ENCODE data around the gene CACFD1. TPM values are rescaled to one million over a fixed set of nuclear protein-coding genes. Genes with fewer than 3 reads are reported as not detected.

CACFD1 gene
- total RNA-seq, 2 donors from 2014 or later = 2.4 to 7.0 TPM

- Mint-ChIP-seq H3K4me3 (no peak overlapping the region), H3K36me3 (peaks cover 12% of the 10 kb centered on the region), H3K9me3 (peaks cover 4% of the 10 kb centered on the region), H3K27me3 (peaks cover 14 to 19% of the 10 kb centered on the region in 2 donors), H3K27ac (no peak overlapping the region), H3K4me1 (ENCODE audit: low read depth in 2 of 2) (no peaks in the 10 kb centered on the region)
- ATAC-seq = no peak
- DNase-seq (ENCODE audit: low spot score) = no peak
Observed at GRCh38 chr9:133496861-133497842, 37.4 kb downstream of the CACFD1 start.

DNA sequence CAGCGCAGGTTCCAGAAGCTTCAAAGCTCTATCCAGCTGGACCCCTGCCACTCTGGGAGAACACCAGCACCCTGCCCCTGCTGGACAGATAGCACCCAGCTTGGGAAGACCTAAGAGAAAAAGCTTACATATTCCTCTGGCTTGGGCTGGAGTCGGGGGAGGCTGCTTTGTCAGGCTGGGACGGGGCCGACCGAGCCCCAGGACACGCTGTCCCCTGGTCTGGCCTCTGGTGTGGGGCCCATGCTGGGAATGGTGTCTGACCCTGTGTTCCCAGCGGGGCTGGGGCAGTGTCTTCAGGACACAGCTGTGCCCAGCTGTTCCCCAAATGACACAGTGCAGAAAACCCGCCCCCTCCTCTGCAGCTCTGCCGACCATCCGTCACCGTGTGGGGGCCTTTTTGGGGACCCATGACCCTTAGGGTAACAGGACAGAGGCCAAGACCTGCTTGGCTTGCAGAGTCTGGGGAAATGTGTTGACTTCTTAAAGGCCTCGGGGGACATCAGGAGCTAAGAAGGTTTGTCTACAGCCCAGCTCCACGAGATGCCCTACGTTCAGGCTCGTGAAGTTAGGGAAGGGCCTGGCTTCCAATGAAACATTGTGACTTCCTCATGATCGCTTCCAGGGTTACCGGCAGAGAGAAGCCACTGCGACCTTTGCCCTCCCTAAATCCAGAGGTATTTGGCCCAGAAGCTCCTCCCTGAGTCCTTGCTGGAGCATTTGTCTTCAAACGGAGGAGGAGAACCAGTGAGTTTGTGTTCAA is 39.5 kb downstream of the CACFD1 start:
- ATAC-seq (no peak), DNase-seq (ENCODE audit: low spot score) (no peak)
- H3K36me3 Mint-ChIP-seq = peaks cover 17% of the 10 kb centered on the region
- peaks cover 20 to 25% of the 10 kb centered on the region in 2 donors for H3K27me3 Mint-ChIP-seq
- no peak overlapping the region for H3K4me3 Mint-ChIP-seq
- H3K27ac Mint-ChIP-seq = no peak overlapping the region
- no peaks in the 10 kb centered on the region for H3K4me1 Mint-ChIP-seq (ENCODE audit: low read depth in 2 of 2)
- peaks cover 9% of the 10 kb centered on the region for H3K9me3 Mint-ChIP-seq

DNA sequence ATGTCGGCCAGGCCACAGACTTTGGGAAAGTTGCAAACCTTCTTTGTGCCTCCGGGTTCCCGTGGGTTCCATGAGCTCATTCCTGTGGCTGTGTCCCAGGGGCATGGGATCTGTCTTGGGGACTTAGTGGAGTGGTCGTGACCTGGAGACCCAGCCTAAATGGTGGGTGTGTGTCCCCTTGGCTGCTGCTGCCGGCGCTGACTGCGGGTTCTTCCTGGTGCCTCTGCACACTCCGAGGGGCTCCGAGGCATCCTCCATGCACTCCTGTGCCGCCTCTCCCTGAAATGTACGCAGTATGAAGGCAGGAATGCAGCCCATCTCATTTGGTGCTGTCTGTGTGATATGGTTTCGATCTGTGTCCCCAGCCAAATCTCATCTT is 40.1 kb downstream of the CACFD1 start:
- Mint-ChIP-seq H3K27me3 (peaks cover 20 to 25% of the 10 kb centered on the region in 2 donors), H3K9me3 (peaks cover 9% of the 10 kb centered on the region), H3K4me1 (ENCODE audit: low read depth in 2 of 2) (no peaks in the 10 kb centered on the region), H3K27ac (no peak overlapping the region), H3K4me3 (no peak overlapping the region), H3K36me3 (peaks cover 17% of the 10 kb centered on the region)
- no peak for DNase-seq (ENCODE audit: low spot score)
- ATAC-seq = no peak

GRCh38 chr9:133502112-133502511 is 42.3 kb downstream of the CACFD1 start:
- peaks cover 20 to 25% of the 10 kb centered on the region in 2 donors for H3K27me3 Mint-ChIP-seq
- no peak for ATAC-seq
- H3K36me3 Mint-ChIP-seq = peaks cover 17% of the 10 kb centered on the region
- no peak for DNase-seq (ENCODE audit: low spot score)
- no peaks in the 10 kb centered on the region for H3K4me1 Mint-ChIP-seq (ENCODE audit: low read depth in 2 of 2)
- peaks cover 9% of the 10 kb centered on the region for H3K9me3 Mint-ChIP-seq
- H3K27ac Mint-ChIP-seq = no peak overlapping the region
- H3K4me3 Mint-ChIP-seq = no peak overlapping the region

- Mint-ChIP-seq H3K9me3 (peaks cover 9% of the 10 kb centered on the region), H3K27me3 (peaks cover 14 to 18% of the 10 kb centered on the region in 2 donors), H3K4me1 (ENCODE audit: low read depth in 2 of 2) (peaks cover 0 to 4% of the 10 kb centered on the region in 2 donors), H3K4me3 (no peak overlapping the region), H3K36me3 (peaks cover 17% of the 10 kb centered on the region), H3K27ac (no peak overlapping the region)
- ATAC-seq = no peak
- DNase-seq (ENCODE audit: low spot score) = no peak
Observed at GRCh38 chr9:133505186-133505830, 45.5 kb downstream of the CACFD1 start.

DNA sequence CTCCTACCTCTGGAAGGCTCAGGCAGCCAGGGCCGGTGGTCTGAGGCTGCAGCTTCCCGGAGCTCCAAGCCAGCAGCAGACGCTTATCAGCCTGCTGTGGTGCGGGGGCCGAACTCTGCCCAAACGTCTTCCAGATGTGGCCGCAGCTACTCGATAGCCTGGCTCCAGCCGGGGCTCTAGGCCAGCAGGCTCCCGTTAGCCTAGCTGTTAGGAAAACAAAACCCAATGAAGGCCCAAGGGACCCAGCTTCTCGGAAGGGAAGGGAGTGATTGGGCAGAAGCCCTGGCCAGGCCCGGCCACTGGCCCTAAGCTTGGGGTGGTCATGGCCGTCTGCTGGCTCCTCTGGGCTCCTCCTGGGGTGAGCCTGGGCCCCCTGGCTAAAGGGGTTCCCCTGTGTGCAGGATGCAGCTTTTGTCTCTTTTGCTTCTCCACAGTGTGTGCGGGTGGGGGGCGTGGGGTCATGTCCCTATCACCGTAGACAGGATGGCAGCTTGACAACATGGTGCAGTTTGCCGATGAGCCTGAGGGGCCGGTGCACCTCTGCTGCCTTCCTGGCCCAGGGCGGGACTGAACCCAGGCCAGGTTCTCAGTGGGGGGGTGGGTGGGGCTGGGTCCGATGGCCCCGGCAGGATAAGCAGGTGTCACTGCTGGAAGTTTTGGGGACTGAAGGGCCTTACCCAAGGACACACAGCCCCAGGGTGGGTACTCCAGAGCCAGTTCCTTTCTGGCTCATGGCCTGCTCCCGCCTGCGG is 46.3 kb downstream of the CACFD1 start:
- peak in 1 of 2 donors; percentile 43 for ATAC-seq
- Mint-ChIP-seq H3K4me3 (no peak overlapping the region), H3K27ac (no peak overlapping the region), H3K27me3 (peaks cover 12 to 17% of the 10 kb centered on the region in 2 donors), H3K4me1 (ENCODE audit: low read depth in 2 of 2) (peaks cover 0 to 4% of the 10 kb centered on the region in 2 donors), H3K9me3 (peaks cover 8% of the 10 kb centered on the region), H3K36me3 (peaks cover 16% of the 10 kb centered on the region)
- no peak for DNase-seq (ENCODE audit: low spot score)

DNA sequence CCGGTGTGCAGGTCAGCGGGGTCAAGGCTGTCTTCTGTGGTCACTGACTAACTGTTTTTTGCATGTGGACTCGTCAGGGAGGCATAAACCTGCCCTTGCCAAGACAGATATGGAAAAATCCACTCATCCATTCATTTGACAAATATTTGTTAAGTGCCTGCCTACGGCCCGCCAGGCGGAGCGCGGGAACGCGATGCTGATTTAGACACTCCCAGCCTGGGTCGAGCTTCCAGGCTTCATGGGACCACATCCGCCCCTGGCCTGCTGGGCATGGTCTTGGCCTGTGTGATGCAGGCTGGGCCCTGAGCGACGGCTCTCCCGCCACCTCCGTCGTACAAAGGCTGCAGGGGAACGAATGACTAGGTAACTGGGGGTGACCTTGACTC is 46.9 kb downstream of the CACFD1 start:
- ATAC-seq (no peak), DNase-seq (ENCODE audit: low spot score) (no peak)
- Mint-ChIP-seq H3K4me1 (ENCODE audit: low read depth in 2 of 2) (peaks cover 0 to 4% of the 10 kb centered on the region in 2 donors), H3K27ac (no peak overlapping the region), H3K4me3 (no peak overlapping the region), H3K27me3 (peaks cover 6 to 11% of the 10 kb centered on the region in 2 donors), H3K36me3 (peaks cover 10% of the 10 kb centered on the region), H3K9me3 (peaks cover 4% of the 10 kb centered on the region)

DNA sequence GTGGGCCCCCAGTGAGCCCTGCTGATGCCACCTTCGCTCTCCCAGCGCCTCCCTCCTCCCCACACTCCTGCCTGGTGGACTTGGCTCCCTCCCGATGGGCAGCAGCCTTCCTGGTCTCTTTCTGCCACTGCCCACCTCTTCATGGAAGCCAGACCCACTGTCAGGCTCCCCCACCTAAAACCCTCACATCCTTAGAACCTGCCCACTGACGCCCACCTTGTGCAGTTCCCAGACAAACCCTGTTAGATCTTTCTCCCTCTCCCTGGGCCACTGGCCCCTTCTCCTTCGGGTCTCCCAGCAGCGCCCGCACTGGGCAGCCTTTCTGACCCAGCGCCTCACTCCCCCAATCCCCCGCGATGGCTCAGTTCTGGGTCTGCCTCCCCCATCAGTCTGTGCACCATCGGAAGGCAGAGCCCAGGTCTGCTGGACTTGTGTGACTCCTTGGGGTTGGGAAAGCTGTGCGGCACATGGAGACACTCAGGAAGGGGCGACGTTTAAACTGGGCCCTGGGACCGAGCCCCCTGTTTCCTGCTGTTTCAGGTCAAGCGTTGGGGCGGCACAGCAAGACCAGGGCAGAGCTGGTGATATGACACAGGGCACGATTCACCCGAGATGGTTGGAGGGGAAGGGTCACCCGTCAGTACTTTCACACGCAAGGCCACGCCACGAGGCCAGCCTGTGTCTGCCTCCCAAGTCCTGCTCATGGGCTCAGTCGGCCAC is 47.6 kb downstream of the CACFD1 start:
- peaks cover 3% of the 10 kb centered on the region for H3K36me3 Mint-ChIP-seq
- DNase-seq (ENCODE audit: low spot score) = no peak
- ATAC-seq = no peak
- no peak overlapping the region for H3K27ac Mint-ChIP-seq
- peaks cover 0 to 4% of the 10 kb centered on the region in 2 donors for H3K4me1 Mint-ChIP-seq (ENCODE audit: low read depth in 2 of 2)
- H3K9me3 Mint-ChIP-seq = peaks cover 2% of the 10 kb centered on the region
- no peak overlapping the region for H3K4me3 Mint-ChIP-seq
- peaks cover 3% of the 10 kb centered on the region in 2 donors for H3K27me3 Mint-ChIP-seq

GRCh38 chr9:133508046-133508445 is 48.3 kb downstream of the CACFD1 start:
- Mint-ChIP-seq H3K36me3 (no peaks in the 10 kb centered on the region), H3K27ac (no peak overlapping the region), H3K4me3 (no peak overlapping the region), H3K27me3 (no peaks in the 10 kb centered on the region), H3K9me3 (no peaks in the 10 kb centered on the region), H3K4me1 (ENCODE audit: low read depth in 2 of 2) (peaks cover 0 to 4% of the 10 kb centered on the region in 2 donors)
- DNase-seq (ENCODE audit: low spot score) = no peak
- ATAC-seq = no peak

- peak overlapping the region; percentile 49 for H3K4me3 Mint-ChIP-seq
- H3K27me3 Mint-ChIP-seq = no peaks in the 10 kb centered on the region
- H3K9me3 Mint-ChIP-seq = no peaks in the 10 kb centered on the region
- DNase-seq (ENCODE audit: low spot score) (no peak), ATAC-seq (no peak)
- peaks cover 0 to 4% of the 10 kb centered on the region in 2 donors for H3K4me1 Mint-ChIP-seq (ENCODE audit: low read depth in 2 of 2)
- H3K36me3 Mint-ChIP-seq = no peaks in the 10 kb centered on the region
- no peak overlapping the region for H3K27ac Mint-ChIP-seq
Observed at GRCh38 chr9:133509179-133510083, 49.7 kb downstream of the CACFD1 start.

- Mint-ChIP-seq H3K27me3 (no peaks in the 10 kb centered on the region), H3K4me1 (ENCODE audit: low read depth in 2 of 2) (peaks cover 0 to 4% of the 10 kb centered on the region in 2 donors), H3K36me3 (no peaks in the 10 kb centered on the region), H3K27ac (no peak overlapping the region), H3K9me3 (no peaks in the 10 kb centered on the region), H3K4me3 (no peak overlapping the region)
- no peak for DNase-seq (ENCODE audit: low spot score)
- no peak for ATAC-seq
Observed at GRCh38 chr9:133510926-133511505, 51.2 kb downstream of the CACFD1 start.

GRCh38 chr9:133511607-133512006 is 51.8 kb downstream of the CACFD1 start:
- no peak overlapping the region for H3K4me3 Mint-ChIP-seq
- H3K4me1 Mint-ChIP-seq (ENCODE audit: low read depth in 2 of 2) = peaks cover 0 to 4% of the 10 kb centered on the region in 2 donors
- ATAC-seq (no peak), DNase-seq (ENCODE audit: low spot score) (no peak)
- H3K36me3 Mint-ChIP-seq = no peaks in the 10 kb centered on the region
- H3K27ac Mint-ChIP-seq = no peak overlapping the region
- no peaks in the 10 kb centered on the region for H3K9me3 Mint-ChIP-seq
- H3K27me3 Mint-ChIP-seq = no peaks in the 10 kb centered on the region

Measured in natural killer cell treated with Interleukin-12 subunit alpha and Interleukin-12 subunit beta and Interleukin-15 and Interleukin-18, amount 100 ng/mL, for 72 hours (primary cell).